ENCODE measurements around the gene NTSR1. TPM values are rescaled to one million over a fixed set of nuclear protein-coding genes. Genes with fewer than 3 reads are reported as not detected.

Gene NTSR1
- total RNA-seq, 1 experiment from 2014 or later, result 1.1 TPM

GRCh38 chr20:62770111-62770910 lies 61.7 kb downstream of the NTSR1 start:
- Histone ChIP-seq H3K4me3 (ENCODE audit: insufficient read depth, low read depth, low read length) (no peak overlapping the region), H3K27me3 (ENCODE audit: control insufficient read depth, insufficient read depth, low read length) (no peaks in the 10 kb centered on the region), H3K36me3 (replicated peaks; ENCODE audit: control insufficient read depth, insufficient read depth, low read length) (no peaks in the 10 kb centered on the region)
- DNase-seq, result no peak

- Histone ChIP-seq H3K4me3 (ENCODE audit: insufficient read depth, low read depth, low read length) (no peak overlapping the region), H3K36me3 (replicated peaks; ENCODE audit: control insufficient read depth, insufficient read depth, low read length) (no peaks in the 10 kb centered on the region), H3K27me3 (ENCODE audit: control insufficient read depth, insufficient read depth, low read length) (no peaks in the 10 kb centered on the region)
- no peak for DNase-seq
Measured at GRCh38 chr20:62770916-62771315, 62.3 kb downstream of the NTSR1 start.

DNA sequence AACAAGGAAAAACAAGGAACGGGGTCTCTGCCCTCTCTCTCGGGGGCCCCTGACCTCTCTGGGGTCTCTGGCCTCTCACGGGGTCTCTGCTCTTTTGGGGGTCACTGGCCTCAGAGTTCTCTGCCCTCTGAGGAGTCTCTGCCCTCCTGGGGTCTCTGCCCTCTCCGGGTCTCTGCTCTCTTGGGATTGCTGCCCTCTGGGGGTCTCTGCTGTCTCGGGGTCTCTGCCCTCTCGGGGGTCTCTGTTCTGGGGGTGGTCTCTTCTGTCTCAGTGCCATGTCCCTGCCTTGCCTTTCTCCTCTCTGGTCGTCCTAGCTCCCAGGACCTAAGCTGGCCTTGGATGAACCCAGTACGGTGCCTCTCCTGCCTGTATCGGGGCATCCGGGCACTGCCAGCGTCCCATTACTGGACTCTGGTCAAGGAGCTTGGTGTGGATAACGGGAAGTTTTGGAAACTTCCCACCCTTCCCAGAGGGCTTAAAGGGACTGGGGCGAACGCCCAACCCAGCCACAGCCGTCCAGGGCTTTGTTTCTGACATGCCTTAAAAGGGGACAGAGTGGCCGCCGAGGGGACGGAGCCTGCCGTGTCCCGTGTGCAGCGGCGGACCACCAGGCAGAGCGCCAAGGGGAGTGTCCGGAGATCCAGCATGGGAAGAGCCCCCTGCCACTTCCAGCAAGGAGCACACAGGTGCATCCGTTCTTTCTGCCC lies 62.9 kb downstream of the NTSR1 start:
- H3K27me3 ChIP-seq (ENCODE audit: control insufficient read depth, insufficient read depth, low read length), result no peaks in the 10 kb centered on the region
- no peaks in the 10 kb centered on the region for H3K36me3 ChIP-seq (replicated peaks; ENCODE audit: control insufficient read depth, insufficient read depth, low read length)
- DNase-seq, result no peak
- H3K4me3 ChIP-seq (ENCODE audit: insufficient read depth, low read depth, low read length), result no peak overlapping the region

GRCh38 chr20:62772103-62772611 lies 63.5 kb downstream of the NTSR1 start:
- DNase-seq, result no peak
- no peaks in the 10 kb centered on the region for H3K36me3 ChIP-seq (replicated peaks; ENCODE audit: control insufficient read depth, insufficient read depth, low read length)

GRCh38 chr20:62772619-62772989 lies 64.0 kb downstream of the NTSR1 start:
- DNase-seq, result no peak
- H3K4me3 ChIP-seq (ENCODE audit: insufficient read depth, low read depth, low read length), result no peak overlapping the region

More at GRCh38 chr20:62772103-62772611, 63.5 kb downstream of the NTSR1 start:
- H3K27me3 ChIP-seq (ENCODE audit: control insufficient read depth, insufficient read depth, low read length), result no peaks in the 10 kb centered on the region
- H3K4me3 ChIP-seq (ENCODE audit: insufficient read depth, low read depth, low read length), result no peak overlapping the region

GRCh38 chr20:62772990-62773844 lies 64.6 kb downstream of the NTSR1 start:
- H3K36me3 ChIP-seq (replicated peaks; ENCODE audit: control insufficient read depth, insufficient read depth, low read length), result no peaks in the 10 kb centered on the region
- DNase-seq, result no peak
- H3K27me3 ChIP-seq (ENCODE audit: control insufficient read depth, insufficient read depth, low read length), result no peaks in the 10 kb centered on the region
- no peak overlapping the region for H3K4me3 ChIP-seq (ENCODE audit: insufficient read depth, low read depth, low read length)

More at GRCh38 chr20:62772619-62772989, 64.0 kb downstream of the NTSR1 start:
- Histone ChIP-seq H3K36me3 (replicated peaks; ENCODE audit: control insufficient read depth, insufficient read depth, low read length) (no peaks in the 10 kb centered on the region), H3K27me3 (ENCODE audit: control insufficient read depth, insufficient read depth, low read length) (no peaks in the 10 kb centered on the region)

GRCh38 chr20:62773845-62774714 lies 65.4 kb downstream of the NTSR1 start:
- H3K27me3 ChIP-seq (ENCODE audit: control insufficient read depth, insufficient read depth, low read length), result no peaks in the 10 kb centered on the region
- H3K36me3 ChIP-seq (replicated peaks; ENCODE audit: control insufficient read depth, insufficient read depth, low read length), result no peaks in the 10 kb centered on the region
- no peak for DNase-seq
- no peak overlapping the region for H3K4me3 ChIP-seq (ENCODE audit: insufficient read depth, low read depth, low read length)

GRCh38 chr20:62774762-62775161 lies 66.1 kb downstream of the NTSR1 start:
- DNase-seq, result no peak
- Histone ChIP-seq H3K4me3 (ENCODE audit: insufficient read depth, low read depth, low read length) (no peak overlapping the region), H3K36me3 (replicated peaks; ENCODE audit: control insufficient read depth, insufficient read depth, low read length) (no peaks in the 10 kb centered on the region), H3K27me3 (ENCODE audit: control insufficient read depth, insufficient read depth, low read length) (no peaks in the 10 kb centered on the region)

DNA sequence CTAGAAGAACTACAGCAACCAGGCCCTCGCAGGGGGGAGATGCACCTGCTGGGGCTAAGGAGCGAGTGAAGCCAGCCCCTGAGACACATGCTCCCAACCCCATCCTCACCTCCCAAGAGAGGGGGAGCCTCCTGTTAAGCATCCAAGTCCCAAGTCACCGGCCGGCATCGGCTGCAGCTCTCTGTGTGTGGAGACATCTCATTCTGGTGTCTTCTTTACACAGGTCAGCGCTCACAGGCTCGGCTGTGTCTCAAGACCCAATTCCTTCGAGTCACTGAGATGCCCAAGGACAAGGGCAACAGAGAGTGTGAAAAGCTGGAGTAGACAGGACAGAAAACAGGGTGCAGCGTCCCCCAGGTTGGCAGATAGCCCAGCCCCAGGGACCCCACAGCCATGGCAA lies 66.6 kb downstream of the NTSR1 start:
- H3K27me3 ChIP-seq (ENCODE audit: control insufficient read depth, insufficient read depth, low read length), result no peaks in the 10 kb centered on the region

DNA sequence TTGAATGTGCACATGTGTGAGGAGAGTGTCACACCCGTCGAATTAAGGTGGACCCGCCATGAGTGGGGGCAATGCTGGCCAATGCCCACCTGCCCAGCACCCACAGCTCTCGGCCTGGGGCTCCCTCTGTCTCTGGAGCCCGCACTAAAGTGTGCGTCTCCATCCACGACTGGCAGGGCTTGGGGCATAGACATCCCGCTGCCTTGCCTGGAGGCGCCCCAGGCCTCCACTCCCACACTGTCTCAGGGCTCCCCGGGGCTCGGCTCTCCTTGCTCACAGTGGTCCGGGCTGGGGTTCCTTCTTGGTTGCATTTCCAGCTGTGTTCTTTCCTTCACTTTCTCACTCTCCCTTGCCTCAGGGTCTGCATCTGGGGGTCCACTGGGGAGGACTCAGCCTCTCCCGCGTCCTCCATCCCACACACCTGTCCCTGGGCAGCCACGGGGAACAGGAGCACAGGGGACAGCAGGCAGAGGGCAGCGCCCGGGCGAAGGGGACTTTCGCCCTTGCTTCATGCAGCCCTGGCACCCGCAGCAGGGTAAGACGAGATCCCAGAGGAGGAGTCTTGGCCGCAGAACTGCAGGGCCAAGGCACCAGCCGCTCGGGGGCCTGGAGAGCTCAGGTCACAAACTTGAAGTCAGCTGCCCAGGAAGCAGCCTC lies 67.5 kb downstream of the NTSR1 start:
- Histone ChIP-seq H3K27me3 (ENCODE audit: control insufficient read depth, insufficient read depth, low read length) (no peaks in the 10 kb centered on the region), H3K36me3 (replicated peaks; ENCODE audit: control insufficient read depth, insufficient read depth, low read length) (no peaks in the 10 kb centered on the region), H3K4me3 (ENCODE audit: insufficient read depth, low read depth, low read length) (no peak overlapping the region)
- no peak for DNase-seq

More for the DNA sequence above, 66.6 kb downstream of the NTSR1 start:
- no peak for DNase-seq
- no peak overlapping the region for H3K4me3 ChIP-seq (ENCODE audit: insufficient read depth, low read depth, low read length)
- H3K36me3 ChIP-seq (replicated peaks; ENCODE audit: control insufficient read depth, insufficient read depth, low read length), result no peaks in the 10 kb centered on the region

DNA sequence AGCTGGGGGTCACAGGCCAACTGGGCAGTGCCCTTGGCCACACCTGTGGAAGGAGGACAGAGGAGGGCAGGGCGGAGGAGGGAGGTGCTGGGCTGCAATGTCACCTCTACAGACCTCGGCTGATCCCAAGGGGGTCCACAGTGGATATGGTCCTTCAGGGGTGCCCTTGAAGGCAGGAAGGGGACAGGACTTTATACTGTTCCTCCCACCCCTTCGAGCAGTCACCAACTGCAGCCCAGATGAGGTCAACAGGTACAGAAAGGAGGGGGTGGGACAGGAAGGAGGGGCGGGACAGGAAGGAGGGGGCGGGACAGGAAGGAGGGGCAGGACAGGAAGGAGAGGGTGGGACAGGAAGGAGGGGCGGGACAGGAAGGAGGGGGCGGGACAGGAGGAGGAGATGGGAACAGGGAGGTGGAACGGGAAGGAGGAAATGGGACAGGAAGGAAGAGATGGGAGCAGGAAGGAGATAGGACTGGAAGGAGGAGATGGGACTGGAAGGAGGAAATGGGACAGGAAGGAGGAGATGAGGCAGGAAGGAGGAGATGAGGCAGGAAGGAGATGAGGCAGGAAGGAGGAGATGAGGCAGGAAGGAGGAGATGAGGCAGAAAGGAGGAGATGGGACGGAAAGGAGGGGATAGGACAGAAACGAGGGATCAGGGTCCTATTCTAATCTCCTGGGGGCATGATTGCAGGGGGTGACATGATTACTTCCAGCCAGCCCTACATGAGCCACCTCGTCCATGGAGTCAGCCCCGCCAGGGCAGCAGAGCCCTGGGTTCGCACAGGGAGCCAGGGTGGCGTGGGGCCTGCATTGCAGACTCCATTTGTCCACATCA lies 68.3 kb downstream of the NTSR1 start:
- Histone ChIP-seq H3K27me3 (ENCODE audit: control insufficient read depth, insufficient read depth, low read length) (no peaks in the 10 kb centered on the region), H3K4me3 (ENCODE audit: insufficient read depth, low read depth, low read length) (no peak overlapping the region), H3K36me3 (replicated peaks; ENCODE audit: control insufficient read depth, insufficient read depth, low read length) (no peaks in the 10 kb centered on the region)
- peak; percentile 86 for DNase-seq

- H3K27me3 ChIP-seq (ENCODE audit: control insufficient read depth, insufficient read depth, low read length), result no peaks in the 10 kb centered on the region
- no peaks in the 10 kb centered on the region for H3K36me3 ChIP-seq (replicated peaks; ENCODE audit: control insufficient read depth, insufficient read depth, low read length)
- no peak for DNase-seq
- no peak overlapping the region for H3K4me3 ChIP-seq (ENCODE audit: insufficient read depth, low read depth, low read length)
Measured at GRCh38 chr20:62777528-62777830, 68.8 kb downstream of the NTSR1 start.

- DNase-seq, result no peak
- Histone ChIP-seq H3K4me3 (ENCODE audit: insufficient read depth, low read depth, low read length) (no peak overlapping the region), H3K36me3 (replicated peaks; ENCODE audit: control insufficient read depth, insufficient read depth, low read length) (no peaks in the 10 kb centered on the region)
Measured at GRCh38 chr20:62778058-62778457, 69.4 kb downstream of the NTSR1 start.

More at GRCh38 chr20:62778058-62778457, 69.4 kb downstream of the NTSR1 start:
- H3K27me3 ChIP-seq (ENCODE audit: control insufficient read depth, insufficient read depth, low read length), result no peaks in the 10 kb centered on the region

Data from H7 (cell line).